OCI-LY7 (cell line): ENCODE data around the gene CANT1. TPM values are rescaled to one million over a fixed set of nuclear protein-coding genes. Genes with fewer than 3 reads are reported as not detected.

Experiments used
- BruUV-seq: library from RNA; stranded (reverse); fragments of 400-500 nt; replicated peaks from 2 replicates; lab custom pipeline; 2021; lab: Mats Ljungman, UMichigan
- CTCF ChIA-PET: fragments of 300-600 bp; sonication (Branson Sonifier 250); formaldehyde crosslinking; loops from one replicate; lab custom pipeline; 2022; ENCODE audit warnings: antibody characterized with exemption; ENCODE audit not compliant: unreplicated experiment; lab: Charles Lee
- POLR2A ChIA-PET: fragments of 300-600 bp; sonication (Branson Sonifier 250); formaldehyde crosslinking; loops from one replicate; lab custom pipeline; 2022; ENCODE audit warnings: antibody characterized with exemption; lab: Charles Lee
- DNase-seq: peaks from one replicate; pipeline ENCODE4 v3.0.0-alpha.2; 2015; ENCODE audit warnings: low spot score
- H2AFZ ChIP-seq: fragments of 200-600 bp; sonication (generic), shearing (Covaris generic); 2 replicates; pipeline ENCODE4 v1.6.1; 2014; ENCODE audit warnings: mild to moderate bottlenecking, antibody characterized with exemption, low read length, moderate library complexity
- H3K27ac ChIP-seq: fragments of 200-600 bp; sonication (generic); 2 replicates; pipeline ENCODE4 v1.5.1; 2014; ENCODE audit warnings: mixed run types, low read depth, mild to moderate bottlenecking, moderate library complexity, low read length, inconsistent platforms; ENCODE audit not compliant: poor library complexity, severe bottlenecking
- H3K36me3 ChIP-seq: fragments of 200-600 bp; sonication (generic); 2 replicates; pipeline ENCODE4 v1.6.1; 2014; ENCODE audit warnings: mild to moderate bottlenecking, antibody characterized with exemption, low read length, moderate library complexity, mixed read lengths; ENCODE audit not compliant: insufficient read depth
- H3K4me1 ChIP-seq: fragments of 200-600 bp; sonication (generic); 2 replicates; pipeline ENCODE4 v1.5.1; 2014; ENCODE audit warnings: mild to moderate bottlenecking, low read length; ENCODE audit not compliant: insufficient read depth, poor library complexity, severe bottlenecking
- H3K4me2 ChIP-seq: fragments of 200-600 bp; sonication (generic); 2 replicates; pipeline ENCODE4 v1.6.1; 2014; ENCODE audit warnings: mild to moderate bottlenecking, low read length
- H3K4me3 ChIP-seq: fragments of 200-600 bp; sonication (generic); 2 replicates; pipeline ENCODE4 v1.5.1; 2014; ENCODE audit warnings: mild to moderate bottlenecking, low read depth, low read length; ENCODE audit not compliant: poor library complexity, severe bottlenecking
- H3K79me2 ChIP-seq: fragments of 200-600 bp; sonication (generic); 2 replicates; pipeline ENCODE4 v1.6.1; 2016; ENCODE audit warnings: low read depth, mild to moderate bottlenecking, low read length, moderate library complexity, mixed read lengths; ENCODE audit not compliant: insufficient read depth
- H3K9me2 ChIP-seq: fragments of 200-600 bp; sonication (generic); 2 replicates; pipeline ENCODE4 v1.6.1; 2016; ENCODE audit warnings: mild to moderate bottlenecking, low read length, mixed read lengths; ENCODE audit not compliant: insufficient read depth
- H3K9me3 ChIP-seq: fragments of 200-600 bp; sonication (generic); 2 replicates; pipeline ENCODE4 v1.6.1; 2014; ENCODE audit warnings: mild to moderate bottlenecking, mixed run types, low read length, mixed read lengths
- H4K20me1 ChIP-seq: fragments of 200-600 bp; sonication (generic); 2 replicates; pipeline ENCODE4 v1.6.1; 2014; ENCODE audit warnings: mild to moderate bottlenecking, antibody characterized with exemption, low read length, moderate library complexity, mixed read lengths; ENCODE audit not compliant: insufficient read depth
- EZH2phosphoT487 ChIP-seq: fragments of 200-600 bp; sonication (generic); IDR thresholded peaks from 2 replicates; pipeline ENCODE4 v1.6.1; 2018; ENCODE audit warnings: low read depth, borderline replicate concordance, mild to moderate bottlenecking, mixed run types, antibody characterized with exemption, low read length, moderate library complexity, mixed read lengths
- intact Hi-C: fragments of 100-400 bp; cut with micrococcal nuclease; formaldehyde crosslinking; loops from one replicate; pipeline ENCODE4 v1.10.0; 2022; ENCODE audit not compliant: unreplicated experiment
- total RNA-seq, 2 experiments: library from RNA; depleted of rRNA in 1 of 2; stranded (reverse); fragments of >200 nt in 1 of 2; shearing (Covaris generic) in 1 of 2; gene quantifications; 2 replicates each; pipeline ENCODE4 v1.2.3, GENCODE V29; 2014 to 2022
- TF ChIP-seq, protein P1 (sequence below): fragments of 200-600 bp; sonication (generic); conservative IDR thresholded peaks from 2 replicates; pipeline ENCODE4 v1.5.1; 2014; ENCODE audit warnings: mild to moderate bottlenecking, antibody characterized with exemption, low read length, moderate library complexity, mixed read lengths

CANT1 gene
- total RNA-seq, 2 experiments from 2014 or later: 37.2 to 60.5 TPM

DNA sequence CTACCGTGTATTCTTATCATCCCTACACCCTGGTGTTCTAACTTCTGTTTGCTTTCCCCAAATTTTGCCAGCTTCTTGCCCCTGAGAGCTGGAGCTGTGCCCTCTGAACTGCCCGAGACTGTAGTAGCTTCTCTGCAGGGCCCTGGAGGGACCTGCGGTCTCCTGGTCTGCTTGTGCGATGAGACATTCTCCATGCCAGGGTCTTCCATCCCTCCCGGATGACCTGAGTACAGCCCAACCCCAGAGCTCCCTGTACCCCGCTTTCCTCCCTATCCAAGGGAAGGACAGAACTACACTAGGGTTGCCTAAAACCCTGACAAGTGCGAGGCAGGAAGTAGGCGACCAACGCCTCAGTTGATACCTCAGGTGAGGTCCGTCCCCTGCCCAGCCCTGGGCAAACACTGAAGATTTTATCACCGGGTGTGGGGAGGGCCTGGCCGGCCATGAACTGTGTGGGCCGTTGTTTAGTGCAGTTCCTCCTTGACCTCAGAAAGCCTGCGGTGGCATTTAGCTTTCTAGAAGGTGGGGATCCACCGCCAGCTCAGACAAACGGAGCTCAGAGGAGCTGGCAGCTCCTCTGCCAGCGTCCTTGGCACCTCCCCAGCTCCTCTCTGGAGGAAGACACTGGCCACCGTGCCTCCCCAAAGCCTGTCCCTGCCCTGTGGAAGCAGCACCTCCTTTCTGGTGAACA, 13.7 kb downstream of the CANT1 start:
- no peaks in the 10 kb centered on the region for H3K9me3 ChIP-seq
- H3K9me2 ChIP-seq: no peaks in the 10 kb centered on the region
- H3K4me3 ChIP-seq: no peak overlapping the region
- intact Hi-C loops: no loop called here
- no peaks in the 10 kb centered on the region for H3K79me2 ChIP-seq
- CTCF ChIA-PET: interaction anchor here (1.2 kb wide), 1 partner anchor 10 kb away, joined by 4 read pairs; no protein-coding TSS in a partner anchor
- H3K36me3 ChIP-seq: peaks cover 88% of the 10 kb centered on the region
- peaks cover 4% of the 10 kb centered on the region; the same call in 1 of the 2 replicates for H4K20me1 ChIP-seq
- H3K4me1 ChIP-seq: no peaks in the 10 kb centered on the region
- no TSS peak for BruUV-seq
- no peak for DNase-seq
- H3K27ac ChIP-seq: no peak overlapping the region
- H3K4me2 ChIP-seq: no peak overlapping the region
- TF ChIP-seq EZH2phosphoT487: no peak
- TF ChIP-seq, protein P1, sequence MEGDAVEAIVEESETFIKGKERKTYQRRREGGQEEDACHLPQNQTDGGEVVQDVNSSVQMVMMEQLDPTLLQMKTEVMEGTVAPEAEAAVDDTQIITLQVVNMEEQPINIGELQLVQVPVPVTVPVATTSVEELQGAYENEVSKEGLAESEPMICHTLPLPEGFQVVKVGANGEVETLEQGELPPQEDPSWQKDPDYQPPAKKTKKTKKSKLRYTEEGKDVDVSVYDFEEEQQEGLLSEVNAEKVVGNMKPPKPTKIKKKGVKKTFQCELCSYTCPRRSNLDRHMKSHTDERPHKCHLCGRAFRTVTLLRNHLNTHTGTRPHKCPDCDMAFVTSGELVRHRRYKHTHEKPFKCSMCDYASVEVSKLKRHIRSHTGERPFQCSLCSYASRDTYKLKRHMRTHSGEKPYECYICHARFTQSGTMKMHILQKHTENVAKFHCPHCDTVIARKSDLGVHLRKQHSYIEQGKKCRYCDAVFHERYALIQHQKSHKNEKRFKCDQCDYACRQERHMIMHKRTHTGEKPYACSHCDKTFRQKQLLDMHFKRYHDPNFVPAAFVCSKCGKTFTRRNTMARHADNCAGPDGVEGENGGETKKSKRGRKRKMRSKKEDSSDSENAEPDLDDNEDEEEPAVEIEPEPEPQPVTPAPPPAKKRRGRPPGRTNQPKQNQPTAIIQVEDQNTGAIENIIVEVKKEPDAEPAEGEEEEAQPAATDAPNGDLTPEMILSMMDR: no peak
- POLR2A ChIA-PET: interaction anchor here (0.9 kb wide), 1 partner anchor 132 kb away, joined by 3 read pairs; no protein-coding TSS in a partner anchor
- H2AFZ ChIP-seq: no peak overlapping the region

DNA sequence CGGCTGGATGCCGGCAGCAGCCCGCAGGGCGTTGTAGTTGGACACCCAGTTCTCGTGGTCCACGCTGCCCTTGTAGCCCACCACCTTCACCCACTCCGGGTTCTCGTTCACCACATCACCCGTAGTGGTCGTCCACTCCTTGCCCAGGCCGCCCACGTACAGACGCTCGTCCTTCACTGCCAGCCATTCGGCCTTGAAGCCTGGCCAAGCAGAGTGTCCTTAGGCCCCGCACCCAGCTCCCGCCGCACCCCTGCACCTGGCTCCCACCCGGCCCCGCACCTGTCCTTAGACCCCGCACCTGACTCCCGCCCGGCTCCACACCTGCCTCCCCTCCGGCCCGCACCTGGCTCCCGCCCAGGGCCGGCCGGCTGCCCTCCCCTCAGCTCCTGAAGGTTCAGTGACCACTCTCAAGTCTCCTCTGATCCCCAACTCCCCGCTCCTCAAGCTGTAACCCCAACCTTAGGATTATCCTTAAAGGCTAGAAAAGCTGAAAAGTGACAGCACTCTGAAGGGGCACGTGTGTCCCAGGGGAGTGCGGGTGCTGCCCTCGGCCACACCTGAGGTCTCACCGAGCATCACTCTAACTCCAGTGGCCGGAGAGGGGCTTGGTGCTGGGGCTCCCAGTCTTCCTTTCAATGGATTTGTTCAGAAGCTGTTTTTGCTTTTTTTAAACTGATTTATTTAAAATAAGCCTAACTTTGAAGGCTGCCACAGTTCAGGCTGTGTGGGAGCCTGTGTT, 14.4 kb downstream of the CANT1 start:
- intact Hi-C loops: no loop called here
- Histone ChIP-seq H3K36me3 (peaks cover 94% of the 10 kb centered on the region), H2AFZ (no peak overlapping the region), H3K9me3 (no peaks in the 10 kb centered on the region), H3K4me1 (no peaks in the 10 kb centered on the region), H3K4me2 (no peak overlapping the region), H3K9me2 (no peaks in the 10 kb centered on the region), H3K27ac (no peak overlapping the region), H3K79me2 (no peaks in the 10 kb centered on the region), H3K4me3 (no peak overlapping the region), H4K20me1 (peaks cover 4% of the 10 kb centered on the region; the same call in 1 of the 2 replicates)
- TF ChIP-seq EZH2phosphoT487: no peak
- TF ChIP-seq, protein P1: no peak
- CTCF ChIA-PET: interaction anchor here (1.2 kb wide), 1 partner anchor 10 kb away, joined by 4 read pairs; no protein-coding TSS in a partner anchor
- DNase-seq: no peak
- no TSS peak for BruUV-seq
- POLR2A ChIA-PET: interaction anchor here (0.9 kb wide), 1 partner anchor 132 kb away, joined by 3 read pairs; no protein-coding TSS in a partner anchor
